ENCODE results near the gene THRSP.
"Not testable (repeated sequence)": the region's sequence is repeated elsewhere in the genome, so short reads cannot be mapped to it uniquely, and the experiment has no call there.

Gene THRSP

GRCh38 chr11:78067704-78068103, 4.0 kb downstream of the THRSP start:
- no peak for DNase-seq

GRCh38 chr11:78069465-78069864, 5.8 kb downstream of the THRSP start:
- no peak for DNase-seq

GRCh38 chr11:78070621-78071020, 7.0 kb downstream of the THRSP start:
- no peak for DNase-seq

GRCh38 chr11:78071717-78072116, 8.1 kb downstream of the THRSP start:
- DNase-seq = no peak

- DNase-seq = no peak
Measured at GRCh38 chr11:78072455-78072854, 8.8 kb downstream of the THRSP start.

- no peak for DNase-seq
Measured at GRCh38 chr11:78074756-78075155, 11.1 kb downstream of the THRSP start.

- DNase-seq = no peak
Measured at GRCh38 chr11:78076733-78077403, 13.2 kb downstream of the THRSP start.

- DNase-seq = not testable (repeated sequence)
Measured at GRCh38 chr11:78077592-78077991, 13.9 kb downstream of the THRSP start.

GRCh38 chr11:78078218-78079167, 14.8 kb downstream of the THRSP start:
- no peak for DNase-seq

- peak; percentile 67 to 68 for DNase-seq
Measured at GRCh38 chr11:78079232-78080083, 15.8 kb downstream of the THRSP start, which contains the start of gene NDUFC2. TSS of gene NDUFC2 (minus strand) at chr11:78079862. CDS start at chr11:78079744, 118 bp downstream.

GRCh38 chr11:78080084-78080817, 16.6 kb downstream of the THRSP start:
- no peak for DNase-seq

- no peak for DNase-seq
Measured at GRCh38 chr11:78080818-78081495, 17.3 kb downstream of the THRSP start.

GRCh38 chr11:78081583-78081982, 17.9 kb downstream of the THRSP start:
- DNase-seq = no peak

GRCh38 chr11:78082146-78082545, 18.5 kb downstream of the THRSP start:
- DNase-seq = no peak

GRCh38 chr11:78083021-78083420, 19.4 kb downstream of the THRSP start:
- no peak for DNase-seq

GRCh38 chr11:78084506-78084905, 20.8 kb downstream of the THRSP start:
- not testable (repeated sequence) for DNase-seq

- DNase-seq = no peak
Measured at GRCh38 chr11:78085972-78086371, 22.3 kb downstream of the THRSP start.

GRCh38 chr11:78086521-78087074, 22.9 kb downstream of the THRSP start:
- not testable (repeated sequence) for DNase-seq

GRCh38 chr11:78094250-78094649, 30.6 kb downstream of the THRSP start:
- no peak for DNase-seq

- no peak for DNase-seq
Measured at GRCh38 chr11:78097666-78098385, 34.2 kb downstream of the THRSP start.

- DNase-seq = no peak
Measured at GRCh38 chr11:78099666-78100065, 36.0 kb downstream of the THRSP start.
